SK-N-SH (cell line): ENCODE measurements around the gene SZRD1. TPM values are rescaled to one million over a fixed set of nuclear protein-coding genes. Genes with fewer than 3 reads are reported as not detected.

Experiments
- CTCF ChIA-PET: fragments of 300-600, 350-600 bp; formaldehyde crosslinking; extraction: SDS; loops from one replicate; lab custom pipeline; 2021; lab: Yijun Ruan, JAX
- POLR2A ChIA-PET: fragments of 350-600 bp; sonication (Branson Sonifier 250); formaldehyde crosslinking; extraction: SDS; loops from one replicate; lab custom pipeline; 2020; ENCODE audit warnings: antibody characterized with exemption, inconsistent platforms; lab: Yijun Ruan, JAX
- DNase-seq: peaks from one replicate; pipeline ENCODE4 v3.0.0; 2012
- H2AFZ ChIP-seq: fragments of 200-600 bp; sonication (generic); 2 replicates; pipeline ENCODE4 v1.8.1; 2016; ENCODE audit warnings: antibody characterized with exemption, mild to moderate bottlenecking, low read depth
- H3F3A ChIP-seq: fragments of 200-600 bp; sonication (generic); replicated peaks from 2 replicates; pipeline ENCODE3; 2016; ENCODE audit warnings: antibody characterized with exemption, mild to moderate bottlenecking; ENCODE audit not compliant: insufficient read depth
- H3K27ac ChIP-seq, 2 experiments: fragments of 200-500 bp in 1 of 2; fragments of 200-600 bp in 1 of 2; sonication (Bioruptor generic) in 1 of 2; sonication (generic), shearing (Covaris generic) in 1 of 2; 2 replicates each; pipeline versions ENCODE4 v1.5.1 to v1.6.1; 2014 to 2016; ENCODE audit warnings: low read depth in 2 of 2, inconsistent platforms in 1 of 2, low read length in 1 of 2, mild to moderate bottlenecking in 1 of 2, mixed read lengths in 1 of 2
- H3K27me3 ChIP-seq: fragments of 200-600 bp; sonication (generic), shearing (Covaris generic); 2 replicates; pipeline ENCODE4 v1.6.1; 2016; ENCODE audit warnings: mixed run types; ENCODE audit not compliant: insufficient read depth
- H3K36me3 ChIP-seq, 2 experiments: fragments of 200-500 bp in 1 of 2; fragments of 200-600 bp in 1 of 2; sonication (Bioruptor generic) in 1 of 2; sonication (generic) in 1 of 2; replicated peaks in 1 of 2; 2 replicates each; pipeline versions ENCODE3 to v1.5.1; 2014 to 2016; ENCODE audit warnings: low read length in 1 of 2, mild to moderate bottlenecking in 1 of 2; ENCODE audit not compliant: insufficient read depth in 2 of 2, control insufficient read depth in 1 of 2
- H3K4me1 ChIP-seq, 2 experiments: fragments of 200-500 bp in 1 of 2; fragments of 200-600 bp in 1 of 2; sonication (Bioruptor generic) in 1 of 2; sonication (generic), shearing (Covaris generic) in 1 of 2; 2 replicates each; pipeline versions ENCODE4 v1.5.1 to v1.6.1; 2014 to 2016; ENCODE audit warnings: low read depth in 1 of 2, low read length in 1 of 2, mixed run types in 1 of 2; ENCODE audit not compliant: insufficient read depth in 2 of 2, control insufficient read depth in 1 of 2
- H3K4me2 ChIP-seq: fragments of 200-600 bp; sonication (generic), shearing (Covaris generic); 2 replicates; pipeline ENCODE4 v1.6.1; 2017; ENCODE audit warnings: mixed run types
- H3K4me3 ChIP-seq, 2 experiments: fragments of 200-500 bp in 1 of 2; fragments of 200-600 bp in 1 of 2; sonication (Bioruptor generic) in 1 of 2; sonication (generic), shearing (Covaris generic) in 1 of 2; 2 replicates each; pipeline versions ENCODE4 v1.5.1 to v1.8.1; 2014 to 2016; ENCODE audit warnings: low read depth in 2 of 2, inconsistent platforms in 1 of 2, low read length in 1 of 2, mild to moderate bottlenecking in 1 of 2, mixed read lengths in 1 of 2, moderate library complexity in 1 of 2
- H3K79me2 ChIP-seq: fragments of 200-600 bp; sonication (generic); 2 replicates; pipeline ENCODE4 v1.8.1; 2017; ENCODE audit warnings: mild to moderate bottlenecking; ENCODE audit not compliant: insufficient read depth
- H3K9ac ChIP-seq: fragments of 200-600 bp; sonication (generic); 2 replicates; pipeline ENCODE4 v1.6.1; 2017; ENCODE audit warnings: mixed run types
- H3K9me2 ChIP-seq: fragments of 200-600 bp; sonication (generic); 2 replicates; pipeline ENCODE4 v1.6.1; 2017; ENCODE audit warnings: mixed run types
- H3K9me3 ChIP-seq: fragments of 200-600 bp; sonication (generic); 2 replicates; pipeline ENCODE4 v1.6.1; 2017; ENCODE audit warnings: mixed run types, mild to moderate bottlenecking, moderate library complexity
- H4K20me1 ChIP-seq: fragments of 200-600 bp; sonication (generic); 2 replicates; pipeline ENCODE4 v1.6.1; 2017; ENCODE audit warnings: mild to moderate bottlenecking, mixed run types; ENCODE audit not compliant: insufficient read depth
- GABPA ChIP-seq: IDR thresholded peaks from 2 replicates; pipeline ENCODE4 v1.4.0; 2012; ENCODE audit warnings: low read depth, mild to moderate bottlenecking
- GATA2 ChIP-seq: sonication (generic); formaldehyde crosslinking; IDR thresholded peaks from 2 replicates; pipeline ENCODE4 v1.5.0; 2020; ENCODE audit warnings: mild to moderate bottlenecking, missing genetic modification reagents
- MEF2A ChIP-seq: IDR thresholded peaks from 2 replicates; pipeline ENCODE4 v1.4.0; 2012; ENCODE audit warnings: low read depth, borderline replicate concordance
- NFIC ChIP-seq: IDR thresholded peaks from 2 replicates; pipeline ENCODE4 v1.4.0; 2012; ENCODE audit warnings: borderline replicate concordance
- NRF1 ChIP-seq: IDR thresholded peaks from 2 replicates; pipeline ENCODE4 v1.6.1; 2012; ENCODE audit warnings: low read depth, mild to moderate bottlenecking, low read length
- RAD21 ChIP-seq: IDR thresholded peaks from 2 replicates; pipeline ENCODE4 v1.6.1; 2012; ENCODE audit warnings: mild to moderate bottlenecking, low read length
- RCOR1 ChIP-seq: fragments of 150-350 bp; IDR thresholded peaks from 2 replicates; pipeline ENCODE4 v1.6.1; 2017; ENCODE audit warnings: antibody characterized with exemption, low read length
- RFX5 ChIP-seq: IDR thresholded peaks from 2 replicates; pipeline ENCODE4 v1.6.1; 2012; ENCODE audit warnings: mild to moderate bottlenecking, improper control_type of control experiment, low read length
- RXRA ChIP-seq: IDR thresholded peaks from 2 replicates; pipeline ENCODE4 v1.4.0; 2012; ENCODE audit warnings: low read depth, mild to moderate bottlenecking, borderline replicate concordance
- SMC3 ChIP-seq: IDR thresholded peaks from 2 replicates; pipeline ENCODE4 v1.6.1; 2012; ENCODE audit warnings: low read depth, low read length, improper control_type of control experiment
- TAF1 ChIP-seq: IDR thresholded peaks from 2 replicates; pipeline ENCODE4 v1.6.1; 2012; ENCODE audit warnings: low read depth, mild to moderate bottlenecking, low read length, moderate library complexity, borderline replicate concordance
- TEAD4 ChIP-seq: IDR thresholded peaks from 2 replicates; pipeline ENCODE4 v1.4.0; 2012; ENCODE audit warnings: mild to moderate bottlenecking, borderline replicate concordance; ENCODE audit not compliant: insufficient read depth
- WGBS: methylation state at CpG from one replicate; pipeline ENCODE4 v1.1.6; 2017; ENCODE audit warnings: low lambda C conversion rate; 5-methylcytosine and 5-hydroxymethylcytosine counted together
- polyA plus RNA-seq, 3 experiments: library from polyadenylated mRNA; depleted of rRNA; stranded (reverse); fragments of >200 nt; gene quantifications; 2 replicates each; pipeline ENCODE4 v1.2.3, GENCODE V29; 2012
- TF ChIP-seq, protein P1 (sequence below): fragments of 150-350 bp; IDR thresholded peaks from 2 replicates; pipeline ENCODE4 v1.6.1; 2016; ENCODE audit warnings: mild to moderate bottlenecking, low read depth, low read length
- TF ChIP-seq, protein P2 (sequence below): IDR thresholded peaks from 2 replicates; pipeline ENCODE4 v1.4.0; 2012; ENCODE audit warnings: low read depth

Gene SZRD1
- polyA plus RNA-seq, 1 of the 3 experiments (the other 2 are of a cell fraction) = 119 TPM

DNA sequence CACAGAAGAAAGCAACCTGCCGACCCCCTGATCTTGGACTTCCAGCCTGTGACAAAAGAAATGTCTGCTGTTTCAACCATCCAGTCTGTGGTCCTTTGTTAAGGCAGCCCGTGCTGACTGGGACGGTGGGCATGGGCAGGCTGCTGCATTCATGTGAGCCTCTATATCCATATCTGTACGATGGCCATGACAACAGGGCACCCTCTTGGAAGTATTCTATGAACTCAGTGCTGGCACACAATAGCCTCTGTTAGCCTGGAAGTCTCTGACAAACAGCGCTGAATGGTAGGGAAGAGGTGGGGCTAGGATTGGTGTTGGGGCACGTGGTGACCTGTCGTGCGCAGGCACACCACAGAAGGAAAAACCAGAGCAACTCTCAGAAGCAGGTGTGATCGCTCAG lies 39.8 kb downstream of the SZRD1 start:
- Histone ChIP-seq H4K20me1 (no peaks in the 10 kb centered on the region), H3K4me1 (no peaks in the 10 kb centered on the region), H3K4me2 (no peak overlapping the region), H3K27ac (no peak overlapping the region), H3K9me3 (no peaks in the 10 kb centered on the region), H3K4me3 (no peak overlapping the region), H3K36me3 (no peaks in the 10 kb centered on the region), H3K9me2 (no peaks in the 10 kb centered on the region), H3K27me3 (no peaks in the 10 kb centered on the region), H3K79me2 (no peaks in the 10 kb centered on the region), H3F3A (no peaks in the 10 kb centered on the region), H3K9ac (no peak overlapping the region), H2AFZ (no peak overlapping the region)
- WGBS = 86% methylated on average over 9 of the region's 9 CpGs
- no peak for DNase-seq
- CTCF ChIA-PET = no interaction called here
- POLR2A ChIA-PET = no interaction called here
- TF ChIP-seq NRF1 = no peak
- TF ChIP-seq GABPA = no peak
- TF ChIP-seq SMC3 = no peak
- no peak for TF ChIP-seq TEAD4
- no peak for TF ChIP-seq RXRA
- TF ChIP-seq MEF2A = no peak
- no peak for TF ChIP-seq RFX5
- TF ChIP-seq NFIC = no peak
- no peak for TF ChIP-seq GATA2 (CRISPR knock-in tag)
- no peak for TF ChIP-seq TAF1
- TF ChIP-seq RAD21 = no peak

DNA sequence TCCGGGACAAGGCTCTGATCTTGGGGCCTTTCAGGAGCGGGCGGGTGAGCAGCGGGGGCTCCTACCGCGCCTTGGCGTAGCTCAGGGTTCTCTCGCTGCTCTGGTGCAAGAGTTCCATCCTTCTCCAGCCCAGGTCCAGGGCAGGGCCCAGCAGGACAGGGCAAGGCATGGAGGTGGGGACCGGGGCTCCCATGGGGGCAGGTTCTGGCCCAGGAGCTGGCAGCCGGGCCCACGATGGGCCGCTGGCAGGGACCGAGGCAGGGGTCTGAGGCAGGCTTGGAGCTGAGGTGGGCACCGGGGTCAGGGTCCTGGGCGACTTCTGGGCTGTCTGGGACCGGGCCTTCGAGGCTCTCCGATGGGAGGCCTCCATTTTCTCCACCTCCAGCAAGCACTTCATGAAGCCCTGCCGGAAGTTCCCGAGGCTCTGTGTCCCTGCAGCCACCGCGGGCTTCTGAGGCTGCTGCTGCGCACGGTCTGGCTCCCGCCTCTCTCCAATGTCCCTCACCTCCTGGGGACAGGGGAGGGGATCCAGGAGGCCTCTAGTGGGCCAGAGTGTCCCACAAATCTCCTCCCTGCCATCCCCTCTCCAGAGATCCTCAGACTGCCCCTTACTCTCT lies 42.6 kb downstream of the SZRD1 start:
- no peaks in the 10 kb centered on the region for H3K36me3 ChIP-seq
- no peak overlapping the region for H3K4me3 ChIP-seq
- H3K4me2 ChIP-seq = no peak overlapping the region
- H3K27me3 ChIP-seq = no peaks in the 10 kb centered on the region
- H3K9ac ChIP-seq = no peak overlapping the region
- ChIA-PET CTCF (no interaction called here), POLR2A (no interaction called here)
- H2AFZ ChIP-seq = no peak overlapping the region
- TF ChIP-seq RCOR1 (no peak), TEAD4 (no peak), SMC3 (no peak)
- TF ChIP-seq, protein P1, sequence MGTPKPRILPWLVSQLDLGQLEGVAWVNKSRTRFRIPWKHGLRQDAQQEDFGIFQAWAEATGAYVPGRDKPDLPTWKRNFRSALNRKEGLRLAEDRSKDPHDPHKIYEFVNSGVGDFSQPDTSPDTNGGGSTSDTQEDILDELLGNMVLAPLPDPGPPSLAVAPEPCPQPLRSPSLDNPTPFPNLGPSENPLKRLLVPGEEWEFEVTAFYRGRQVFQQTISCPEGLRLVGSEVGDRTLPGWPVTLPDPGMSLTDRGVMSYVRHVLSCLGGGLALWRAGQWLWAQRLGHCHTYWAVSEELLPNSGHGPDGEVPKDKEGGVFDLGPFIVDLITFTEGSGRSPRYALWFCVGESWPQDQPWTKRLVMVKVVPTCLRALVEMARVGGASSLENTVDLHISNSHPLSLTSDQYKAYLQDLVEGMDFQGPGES = no peak
- TF ChIP-seq, protein P2, sequence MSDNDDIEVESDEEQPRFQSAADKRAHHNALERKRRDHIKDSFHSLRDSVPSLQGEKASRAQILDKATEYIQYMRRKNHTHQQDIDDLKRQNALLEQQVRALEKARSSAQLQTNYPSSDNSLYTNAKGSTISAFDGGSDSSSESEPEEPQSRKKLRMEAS = no peak
- no peaks in the 10 kb centered on the region for H3K9me2 ChIP-seq
- H3K4me1 ChIP-seq = no peaks in the 10 kb centered on the region
- H3K27ac ChIP-seq = no peak overlapping the region
- no peaks in the 10 kb centered on the region for H3K79me2 ChIP-seq
- no peaks in the 10 kb centered on the region for H3F3A ChIP-seq
- no peaks in the 10 kb centered on the region for H3K9me3 ChIP-seq
- WGBS = 78% methylated on average over 15 of the region's 25 CpGs
- H4K20me1 ChIP-seq = no peaks in the 10 kb centered on the region
- no peak for DNase-seq
